NCI-H146 treated with DMSO at 0.1 percent for 48 hours (cell line): Measurements from ENCODE around the gene ZNF213.

Experiments used
- DNase-seq: peaks from one replicate; lab custom pipeline; 2025; ENCODE audit not compliant: unreplicated experiment; lab: John Stamatoyannopoulos, UW

Gene ZNF213

DNA sequence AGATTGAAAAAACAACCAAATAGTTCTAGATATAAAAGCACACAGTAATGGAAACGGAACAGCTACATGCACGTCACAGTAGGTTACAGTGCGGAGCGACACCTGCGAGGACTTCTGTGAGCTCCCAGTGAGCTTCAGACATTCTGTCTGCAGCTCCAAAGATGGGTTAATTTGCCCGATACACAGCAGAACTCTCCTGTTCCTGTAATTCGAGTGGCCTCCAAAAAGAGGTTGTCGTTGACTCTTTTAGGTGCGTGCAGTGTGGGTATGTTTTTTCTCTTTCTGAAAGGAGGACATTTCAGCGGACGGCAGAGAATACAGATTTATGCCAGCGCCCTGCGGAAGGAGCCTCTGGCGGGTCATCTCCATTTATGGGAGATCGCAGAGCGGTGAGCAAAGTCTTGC is 56.1 kb downstream of the ZNF213 start:
- peak; percentile 39 for DNase-seq
